Neutrophil (primary cell): Measurements from ENCODE around the gene PGLYRP4.

ENCODE experiments used
- H3K27ac ChIP-seq: fragments of 200-600 bp; sonication (generic); 2 replicates; pipeline ENCODE4 v1.5.1; 2016; ENCODE audit warnings: mild to moderate bottlenecking, moderate library complexity
- H3K27me3 ChIP-seq: fragments of 200-600 bp; sonication (generic); 2 replicates; pipeline ENCODE4 v1.6.0; 2016; ENCODE audit warnings: mild to moderate bottlenecking
- H3K36me3 ChIP-seq: fragments of 200-600 bp; sonication (generic); 2 replicates; pipeline ENCODE4 v1.5.1; 2017
- H3K4me1 ChIP-seq, 2 experiments: fragments of 200-600 bp in 1 of 2; sonication (generic) in 1 of 2; 1 replicate in 1 of 2; 2 replicates in 1 of 2; pipeline versions ENCODE4 v1.5.1 to v1.6.1; 2013 to 2016; ENCODE audit warnings: low read depth in 1 of 2, low read length in 1 of 2, mild to moderate bottlenecking in 1 of 2, moderate library complexity in 1 of 2; ENCODE audit not compliant: control insufficient read depth in 1 of 2, insufficient read depth in 1 of 2
- H3K4me3 ChIP-seq, 2 experiments: fragments of 200-600 bp in 1 of 2; sonication (generic) in 1 of 2; 1 replicate in 1 of 2; 2 replicates in 1 of 2; pipeline ENCODE4 v1.5.1; 2013 to 2016; ENCODE audit warnings: low read depth in 1 of 2, low read length in 1 of 2, mild to moderate bottlenecking in 1 of 2, moderate library complexity in 1 of 2
- H3K9me3 ChIP-seq: fragments of 200-600 bp; sonication (generic); 2 replicates; pipeline ENCODE4 v1.5.1; 2016
- CTCF ChIP-seq: fragments of 200-600 bp; sonication (generic); IDR thresholded peaks from 2 replicates; pipeline ENCODE4 v1.5.1; 2016; ENCODE audit warnings: antibody characterized with exemption

PGLYRP4 gene

GRCh38 chr1:153375511-153375910, 26.9 kb upstream of the PGLYRP4 start, which contains the start of gene S100A12:
S100A12 (minus strand) TSS chr1:153375621; CDS start chr1:153374592, 1,029 bp downstream.
- no peak for TF ChIP-seq CTCF
- H3K27ac ChIP-seq: peak within 1 kb of the TSS; percentile 100
- H3K36me3 ChIP-seq: peaks cover 9% of the 10 kb centered on the region
- peaks cover 92 to 94% of the 10 kb centered on the region in 2 experiments for H3K4me1 ChIP-seq
- peak within 1 kb of the TSS; percentile 65 to 75 for H3K4me3 ChIP-seq
- H3K27me3 ChIP-seq: no peaks in the 10 kb centered on the region
- H3K9me3 ChIP-seq: no peaks in the 10 kb centered on the region

GRCh38 chr1:153374071-153374470, 25.4 kb upstream of the PGLYRP4 start:
- Histone ChIP-seq H3K4me1 (peaks cover 100% of the 10 kb centered on the region in 2 experiments), H3K9me3 (no peaks in the 10 kb centered on the region), H3K27me3 (no peaks in the 10 kb centered on the region), H3K4me3 (peak overlapping the region; percentile 65 to 75), H3K27ac (peak overlapping the region; percentile 100), H3K36me3 (peaks cover 9% of the 10 kb centered on the region)
- TF ChIP-seq CTCF: no peak

GRCh38 chr1:153372571-153372970, 23.9 kb upstream of the PGLYRP4 start:
- H3K36me3 ChIP-seq: peaks cover 9% of the 10 kb centered on the region
- no peaks in the 10 kb centered on the region for H3K27me3 ChIP-seq
- H3K4me3 ChIP-seq: peak overlapping the region; percentile 36 to 65
- H3K27ac ChIP-seq: peak overlapping the region; percentile 100
- peaks cover 100% of the 10 kb centered on the region in 2 experiments for H3K4me1 ChIP-seq
- H3K9me3 ChIP-seq: no peaks in the 10 kb centered on the region
- no peak for TF ChIP-seq CTCF

- Histone ChIP-seq H3K27me3 (no peaks in the 10 kb centered on the region), H3K4me1 (peaks cover 100% of the 10 kb centered on the region in 2 experiments), H3K9me3 (no peaks in the 10 kb centered on the region), H3K27ac (peak overlapping the region; percentile 100), H3K4me3 (peak overlapping the region; percentile 19 to 65), H3K36me3 (peaks cover 9% of the 10 kb centered on the region)
- TF ChIP-seq CTCF: no peak
These were observed 22.6 kb upstream of the PGLYRP4 start for GRCh38 chr1:153371231-153371630.

- Histone ChIP-seq H3K4me3 (no peak overlapping the region), H3K27ac (peak overlapping the region; percentile 100), H3K36me3 (peaks cover 9% of the 10 kb centered on the region), H3K4me1 (peaks cover 100% of the 10 kb centered on the region in 2 experiments), H3K27me3 (no peaks in the 10 kb centered on the region), H3K9me3 (no peaks in the 10 kb centered on the region)
- TF ChIP-seq CTCF: no peak
These were observed 21.5 kb upstream of the PGLYRP4 start for GRCh38 chr1:153370146-153370545.

- Histone ChIP-seq H3K27ac (peak overlapping the region; percentile 100), H3K9me3 (no peaks in the 10 kb centered on the region), H3K4me1 (peaks cover 100% of the 10 kb centered on the region in 2 experiments), H3K4me3 (peak overlapping the region; percentile 36 to 97), H3K36me3 (peaks cover 6% of the 10 kb centered on the region), H3K27me3 (no peaks in the 10 kb centered on the region)
- TF ChIP-seq CTCF: no peak
These were observed 19.9 kb upstream of the PGLYRP4 start for GRCh38 chr1:153368495-153368894.
